SK-N-SH treated with all-trans-retinoic acid at 6 μM for 48 hours (cell line): Measurements from ENCODE around the gene XIRP2.

Experiments used
- ATAC-seq: fragments of 200-7000 bp; cut with Tn5 transposase; 3 replicates; pipeline ENCODE4 v1.9.1; 2020; ENCODE audit warnings: mild to moderate bottlenecking, moderate library complexity
- ARNTL ChIP-seq: fragments of 450-650 bp; formaldehyde crosslinking; IDR thresholded peaks from 2 replicates; pipeline ENCODE4 v1.5.0; 2020; ENCODE audit warnings: low read depth, mild to moderate bottlenecking, moderate library complexity, borderline replicate concordance
- CREB5 ChIP-seq: fragments of 250-450 bp; sonication (Bioruptor Pico); IDR thresholded peaks from 2 replicates; pipeline ENCODE4 v1.5.1; 2020; ENCODE audit warnings: low read depth, mild to moderate bottlenecking, moderate library complexity
- CSDC2 ChIP-seq: fragments of 250-450 bp; sonication (Bioruptor Pico); IDR thresholded peaks from 2 replicates; pipeline ENCODE4 v1.5.0; 2020; ENCODE audit warnings: mild to moderate bottlenecking, moderate library complexity
- CSRNP3 ChIP-seq: fragments of 250-450 bp; sonication (Bioruptor Pico); IDR thresholded peaks from 2 replicates; pipeline ENCODE4 v1.5.1; 2021; ENCODE audit warnings: mild to moderate bottlenecking, moderate library complexity
- GLIS3 ChIP-seq: fragments of 250-450 bp; sonication (Bioruptor Pico); IDR thresholded peaks from 2 replicates; pipeline ENCODE4 v1.5.0; 2020; ENCODE audit warnings: mild to moderate bottlenecking, moderate library complexity
- ISL1 ChIP-seq: fragments of 250-450 bp; sonication (Bioruptor Pico); IDR thresholded peaks from 2 replicates; pipeline ENCODE4 v2.1.2; 2022; ENCODE audit warnings: mild to moderate bottlenecking, moderate library complexity
- OSR1 ChIP-seq: fragments of 250-450 bp; sonication (Bioruptor Pico); IDR thresholded peaks from 2 replicates; pipeline ENCODE4 v1.8.0; 2022; ENCODE audit warnings: moderate library complexity, mild to moderate bottlenecking, inconsistent platforms
- PATZ1 ChIP-seq: fragments of 250-450 bp; sonication (Bioruptor Pico); IDR thresholded peaks from 2 replicates; pipeline ENCODE4 v1.8.0; 2020; ENCODE audit warnings: mild to moderate bottlenecking, moderate library complexity, borderline replicate concordance
- POU6F1 ChIP-seq: fragments of 250-450 bp; sonication (Bioruptor Pico); IDR thresholded peaks from 2 replicates; pipeline ENCODE4 v1.8.0; 2021; ENCODE audit warnings: low read depth, mild to moderate bottlenecking, moderate library complexity, borderline replicate concordance
- RARB ChIP-seq: fragments of 250-450 bp; sonication (Bioruptor Pico); IDR thresholded peaks from 2 replicates; pipeline ENCODE4 v1.8.0; 2021; ENCODE audit warnings: mild to moderate bottlenecking, moderate library complexity
- SNAI2 ChIP-seq: fragments of 250-450 bp; sonication (Bioruptor Pico); IDR thresholded peaks from 2 replicates; pipeline ENCODE4 v1.5.0; 2020; ENCODE audit warnings: mild to moderate bottlenecking, moderate library complexity
- TSHZ2 ChIP-seq: fragments of 250-450 bp; sonication (Bioruptor Pico); IDR thresholded peaks from 2 replicates; pipeline ENCODE4 v1.5.0; 2020; ENCODE audit warnings: mild to moderate bottlenecking, moderate library complexity
- ZC3H10 ChIP-seq: fragments of 250-450 bp; sonication (Bioruptor Pico); IDR thresholded peaks from 2 replicates; pipeline ENCODE4 v1.5.1; 2021; ENCODE audit warnings: mild to moderate bottlenecking, moderate library complexity
- ZFP3 ChIP-seq: fragments of 250-450 bp; sonication (Bioruptor Pico); IDR thresholded peaks from 2 replicates; pipeline ENCODE4 v1.5.0; 2020; ENCODE audit warnings: mild to moderate bottlenecking, moderate library complexity
- ZFP30 ChIP-seq: fragments of 450-650 bp; formaldehyde crosslinking; IDR thresholded peaks from 2 replicates; pipeline ENCODE4 v1.5.0; 2022; ENCODE audit warnings: mild to moderate bottlenecking, moderate library complexity
- ZNF565 ChIP-seq: fragments of 450-650 bp; formaldehyde crosslinking; conservative IDR thresholded peaks from 2 replicates; pipeline ENCODE4 v1.5.0; 2020; ENCODE audit warnings: low read depth, mild to moderate bottlenecking, moderate library complexity
- ZNF70 ChIP-seq: fragments of 450-650 bp; formaldehyde crosslinking; IDR thresholded peaks from 2 replicates; pipeline ENCODE4 v1.5.0; 2020; ENCODE audit warnings: mild to moderate bottlenecking, moderate library complexity
- ZNF8 ChIP-seq: fragments of 450-650 bp; formaldehyde crosslinking; IDR thresholded peaks from 2 replicates; pipeline ENCODE4 v1.5.0; 2020; ENCODE audit warnings: mild to moderate bottlenecking, moderate library complexity

The XIRP2 gene

GRCh38 chr2:166921261-166921896, 33.1 kb downstream of the XIRP2 start:
- no peak for ATAC-seq
- no peak for TF ChIP-seq ARNTL (CRISPR knock-in tag)
- no peak for TF ChIP-seq ZFP3 (CRISPR knock-in tag)
- no peak for TF ChIP-seq RARB
- TF ChIP-seq ZNF565 (CRISPR knock-in tag), result no peak
- TF ChIP-seq ZNF70, result no peak
- TF ChIP-seq SNAI2 (CRISPR knock-in tag), result no peak
- TF ChIP-seq POU6F1 (CRISPR knock-in tag), result no peak
- TF ChIP-seq GLIS3 (CRISPR knock-in tag), result no peak
- no peak for TF ChIP-seq OSR1 (CRISPR knock-in tag)
- no peak for TF ChIP-seq ZC3H10 (CRISPR knock-in tag)
- TF ChIP-seq CSRNP3 (CRISPR knock-in tag), result no peak
- TF ChIP-seq CSDC2 (CRISPR knock-in tag), result no peak
- TF ChIP-seq ZNF8, result no peak
- TF ChIP-seq ZFP30 (CRISPR knock-in tag), result no peak
- TF ChIP-seq PATZ1, result no peak
- no peak for TF ChIP-seq TSHZ2 (CRISPR knock-in tag)
- TF ChIP-seq CREB5 (CRISPR knock-in tag), result no peak
- no peak for TF ChIP-seq ISL1

- TF ChIP-seq ISL1, result no peak
- TF ChIP-seq GLIS3 (CRISPR knock-in tag), result no peak
- TF ChIP-seq POU6F1 (CRISPR knock-in tag), result no peak
- TF ChIP-seq TSHZ2 (CRISPR knock-in tag), result no peak
- no peak for TF ChIP-seq PATZ1
- no peak for TF ChIP-seq CREB5 (CRISPR knock-in tag)
- no peak for TF ChIP-seq OSR1 (CRISPR knock-in tag)
- TF ChIP-seq SNAI2 (CRISPR knock-in tag), result no peak
- TF ChIP-seq ARNTL (CRISPR knock-in tag), result no peak
- ATAC-seq, result no peak
These were observed 36.7 kb downstream of the XIRP2 start for GRCh38 chr2:166924967-166925366.
